HepG2 (cell line): Measurements from ENCODE around the gene GPX5. TPM values are rescaled to one million over a fixed set of nuclear protein-coding genes. Genes with fewer than 3 reads are reported as not detected.

Experiments used
- ATAC-seq: fragments of 200-7000 bp; cut with Tn5 transposase; 3 replicates; pipeline ENCODE4 v1.9.1; 2020; ENCODE audit warnings: mild to moderate bottlenecking, moderate library complexity
- BruUV-seq: library from RNA; stranded (reverse); fragments of 400-500 nt; replicated peaks from 2 replicates; lab custom pipeline; 2021; lab: Mats Ljungman, UMichigan
- CTCF ChIA-PET: fragments of 300-600 bp; formaldehyde crosslinking; extraction: SDS; loops from one replicate; lab custom pipeline; 2021; ENCODE audit warnings: low total read pairs, inconsistent platforms, low intra/inter-chr PET ratio; lab: Yijun Ruan, JAX
- POLR2A ChIA-PET: fragments of 350-600 bp; sonication (Branson Sonifier 250); formaldehyde crosslinking; loops from one replicate; lab custom pipeline; 2020; ENCODE audit warnings: antibody characterized with exemption, inconsistent platforms; lab: Yijun Ruan, JAX
- DNase-seq: peaks from one replicate; pipeline ENCODE4 v3.0.0-alpha.2; 2015; ENCODE audit warnings: low spot score
- FAIRE-seq: peaks from 3 replicates; lab custom pipeline; 2011; peaks lifted over from hg19 to GRCh38; lab: Jason Lieb, UNC
- H2AFZ ChIP-seq: one replicate; pipeline ENCODE4 v1.6.1; 2011; ENCODE audit warnings: low read length, inconsistent platforms
- H3K27ac ChIP-seq: fragments of 300-600 bp; 3 replicates; pipeline ENCODE4 v1.8.0; 2011; ENCODE audit warnings: mixed run types, mild to moderate bottlenecking, mixed read lengths, low read length, inconsistent platforms; ENCODE audit not compliant: insufficient read depth; ENCODE audit errors: extremely low read length
- H3K27me3 ChIP-seq, 2 experiments: fragments of 200-600 bp in 1 of 2; 2 replicates in 1 of 2; 3 replicates in 1 of 2; pipeline versions ENCODE4 v1.6.0 to v1.8.0; 2011; ENCODE audit warnings: low read length in 2 of 2, mild to moderate bottlenecking in 2 of 2, moderate library complexity in 2 of 2, inconsistent platforms in 1 of 2; ENCODE audit not compliant: insufficient read depth in 2 of 2, control insufficient read depth in 1 of 2
- H3K36me3 ChIP-seq, 2 experiments: fragments of 200-600 bp in 1 of 2; replicated peaks in 1 of 2; 2 replicates in 1 of 2; 3 replicates in 1 of 2; pipeline versions ENCODE4 v1.5.1 to v1.8.0; 2011; ENCODE audit warnings: low read length in 2 of 2, inconsistent platforms in 1 of 2; ENCODE audit not compliant: insufficient read depth in 2 of 2, control insufficient read depth in 1 of 2
- H3K4me1 ChIP-seq: 2 replicates; pipeline ENCODE4 v1.5.1; 2012; ENCODE audit warnings: low read length, inconsistent platforms; ENCODE audit not compliant: insufficient read depth
- H3K4me2 ChIP-seq: 2 replicates; pipeline ENCODE4 v1.6.0; 2011; ENCODE audit warnings: low read depth, low read length, inconsistent platforms
- H3K4me3 ChIP-seq, 3 experiments: fragments of 200-600 bp in 1 of 3; sonication (generic), shearing (Covaris generic) in 1 of 3; replicated peaks in 1 of 3; 2 replicates each; pipeline ENCODE4 v1.5.1; 2011 to 2016; ENCODE audit warnings: low read length in 3 of 3, inconsistent platforms in 2 of 3, low read depth in 2 of 3, mild to moderate bottlenecking in 2 of 3, control low read depth in 1 of 3, mixed read lengths in 1 of 3; ENCODE audit not compliant: insufficient read depth in 1 of 3
- H3K79me2 ChIP-seq: one replicate; pipeline ENCODE4 v1.6.1; 2011; ENCODE audit warnings: low read length, inconsistent platforms; ENCODE audit not compliant: insufficient read depth
- H3K9ac ChIP-seq: 2 replicates; pipeline ENCODE4 v1.6.0; 2011; ENCODE audit warnings: mild to moderate bottlenecking, low read depth, low read length, inconsistent platforms; ENCODE audit not compliant: insufficient read depth
- H3K9me3 ChIP-seq: 2 replicates; pipeline ENCODE4 v1.5.1; 2012; ENCODE audit warnings: mild to moderate bottlenecking, low read length
- H4K20me1 ChIP-seq: 2 replicates; pipeline ENCODE4 v1.6.0; 2011; ENCODE audit warnings: inconsistent platforms, mild to moderate bottlenecking, low read length, moderate library complexity; ENCODE audit not compliant: insufficient read depth
- BRF2 ChIP-seq: sonication (generic); formaldehyde crosslinking; IDR thresholded peaks from 2 replicates; pipeline ENCODE4 v1.8.1; 2022; ENCODE audit warnings: mild to moderate bottlenecking, missing genetic modification reagents
- FOXM1 ChIP-seq: sonication (generic); formaldehyde crosslinking; IDR thresholded peaks from 2 replicates; pipeline ENCODE4 v1.5.0; 2020; ENCODE audit warnings: missing genetic modification reagents
- KLF11 ChIP-seq: IDR thresholded peaks from 2 replicates; pipeline ENCODE4 v1.6.1; 2016; ENCODE audit warnings: missing compliant biosample characterization
- KLF13 ChIP-seq: sonication (generic); formaldehyde crosslinking; IDR thresholded peaks from 2 replicates; pipeline ENCODE4 v1.4.0; 2020; ENCODE audit warnings: mild to moderate bottlenecking, missing genetic modification reagents
- MAFG ChIP-seq: sonication (generic); formaldehyde crosslinking; IDR thresholded peaks from 2 replicates; pipeline ENCODE4 v1.5.1; 2020; ENCODE audit warnings: mild to moderate bottlenecking, missing genetic modification reagents
- NBN ChIP-seq: fragments of 450-650 bp; conservative IDR thresholded peaks from 2 replicates; pipeline ENCODE4 v1.6.1; 2017
- RBFOX2 ChIP-seq: fragments of 200-400 bp; formaldehyde crosslinking; IDR thresholded peaks from 2 replicates; pipeline ENCODE4 v1.6.1; 2017; ENCODE audit warnings: low read depth, mild to moderate bottlenecking, low read length
- ZFY ChIP-seq: sonication (generic); formaldehyde crosslinking; IDR thresholded peaks from 2 replicates; pipeline ENCODE4 v1.4.0; 2020; ENCODE audit warnings: missing genetic modification reagents
- ZNF138 ChIP-seq: sonication (generic); formaldehyde crosslinking; IDR thresholded peaks from 2 replicates; pipeline ENCODE4 v1.5.0; 2020; ENCODE audit warnings: mild to moderate bottlenecking, low read depth, missing genetic modification reagents
- ZNF337 ChIP-seq: sonication (generic); formaldehyde crosslinking; IDR thresholded peaks from 2 replicates; pipeline ENCODE4 v1.5.1; 2020; ENCODE audit warnings: missing genetic modification reagents, low read depth, mild to moderate bottlenecking, borderline replicate concordance
- WGBS: methylation state at CpG from one replicate; pipeline ENCODE4 v1.1.6; 2017; ENCODE audit warnings: low lambda C conversion rate; 5-methylcytosine and 5-hydroxymethylcytosine counted together
- in situ Hi-C: cut with HindIII; loops from 2 replicates; pipeline ENCODE4 v1.10.0; 2017; ENCODE audit warnings: low pct_unique_long_range_greater_than_20kb; ENCODE audit not compliant: extremely low pct_ligation_motif_present
- intact Hi-C: fragments of 100-400 bp; cut with micrococcal nuclease; formaldehyde crosslinking; loops from one replicate; pipeline ENCODE4 v1.10.0; 2022; ENCODE audit not compliant: unreplicated experiment
- polyA plus RNA-seq, 8 experiments: library from polyadenylated mRNA; depleted of rRNA in 3 of 8; stranded (reverse) in 7 of 8; unstranded in 1 of 8; fragments of >200 nt; fragmentation: Illumina TruSeq in 4 of 8; extraction: Trizol in 4 of 8; gene quantifications; 2 replicates each; pipeline versions ENCODE4 v1.2.1 to v1.2.3, GENCODE V29; 2011 to 2016; ENCODE audit warnings: low read depth in 4 of 8, missing spikeins in 1 of 8, mixed read lengths in 1 of 8; ENCODE audit not compliant: insufficient read depth in 1 of 8
- total RNA-seq, 5 experiments: library from RNA; depleted of rRNA; stranded (reverse); fragments of >200 nt; fragmentation: Illumina TruSeq; extraction: Trizol; gene quantifications; 2 replicates each; pipeline ENCODE4 v1.2.3, GENCODE V29; 2016; ENCODE audit warnings: low read depth in 1 of 5
- TF ChIP-seq, protein P1 (sequence below): sonication (generic); formaldehyde crosslinking; IDR thresholded peaks from 2 replicates; pipeline ENCODE4 v1.9.0; 2021; ENCODE audit warnings: missing genetic modification reagents, borderline replicate concordance
- TF ChIP-seq, protein P2 (sequence below): sonication (generic); formaldehyde crosslinking; IDR thresholded peaks from 2 replicates; pipeline ENCODE4 v1.8.0; 2022; ENCODE audit warnings: missing genetic modification reagents, mild to moderate bottlenecking, borderline replicate concordance

The GPX5 gene
- total and polyA plus RNA-seq, 2 of the 13 experiments (the other 11 are each of a cell fraction or from before 2014, with no cell fraction given), result not detected

DNA sequence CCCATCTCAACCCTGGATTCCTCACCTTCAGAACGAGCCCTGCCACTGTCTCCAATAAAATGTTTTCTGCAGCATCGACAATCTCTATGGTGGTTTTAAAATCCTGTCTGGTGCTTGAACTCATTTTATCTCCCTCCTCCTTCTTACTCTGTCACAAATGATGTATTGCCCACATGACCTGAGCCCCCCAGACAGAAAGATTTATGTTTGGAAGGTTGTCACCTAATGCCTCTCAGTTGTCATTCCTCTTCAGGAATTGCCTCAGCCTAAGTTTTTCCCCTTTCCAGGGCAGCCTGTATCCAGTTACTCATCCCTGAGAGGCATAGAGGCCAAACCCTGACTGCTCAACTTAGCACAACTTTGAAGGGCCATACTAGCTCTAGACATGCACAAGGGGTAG, 9.2 kb downstream of the GPX5 start (continued):
- TF ChIP-seq BRF2 (CRISPR knock-in tag), result no peak
- TF ChIP-seq, protein P1, sequence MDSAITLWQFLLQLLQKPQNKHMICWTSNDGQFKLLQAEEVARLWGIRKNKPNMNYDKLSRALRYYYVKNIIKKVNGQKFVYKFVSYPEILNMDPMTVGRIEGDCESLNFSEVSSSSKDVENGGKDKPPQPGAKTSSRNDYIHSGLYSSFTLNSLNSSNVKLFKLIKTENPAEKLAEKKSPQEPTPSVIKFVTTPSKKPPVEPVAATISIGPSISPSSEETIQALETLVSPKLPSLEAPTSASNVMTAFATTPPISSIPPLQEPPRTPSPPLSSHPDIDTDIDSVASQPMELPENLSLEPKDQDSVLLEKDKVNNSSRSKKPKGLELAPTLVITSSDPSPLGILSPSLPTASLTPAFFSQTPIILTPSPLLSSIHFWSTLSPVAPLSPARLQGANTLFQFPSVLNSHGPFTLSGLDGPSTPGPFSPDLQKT, result no peak
- TF ChIP-seq KLF13, result no peak
- TF ChIP-seq NBN, result no peak

GRCh38 chr6:28537065-28537464, 11.4 kb downstream of the GPX5 start:
- no TSS peak for BruUV-seq
- H3K4me3 ChIP-seq, result no peak overlapping the region
- in situ Hi-C loops (no loop called here), intact Hi-C loops (no loop called here)
- no peaks in the 10 kb centered on the region for H3K36me3 ChIP-seq
- H2AFZ ChIP-seq, result no peak overlapping the region
- WGBS, result 79% methylated on average over 18 of the region's 18 CpGs
- H3K9me3 ChIP-seq, result no peaks in the 10 kb centered on the region
- H3K9ac ChIP-seq, result no peak overlapping the region
- ChIA-PET CTCF (no interaction called here), POLR2A (no interaction called here)
- H4K20me1 ChIP-seq, result no peaks in the 10 kb centered on the region
- no peaks in the 10 kb centered on the region for H3K79me2 ChIP-seq
- no peak overlapping the region for H3K27ac ChIP-seq
- ATAC-seq (no peak), DNase-seq (no peak), FAIRE-seq (no peak)
- no peak overlapping the region for H3K4me2 ChIP-seq
- peaks cover 0 to 6% of the 10 kb centered on the region in 2 experiments; a peak in 1 of 5 replicates for H3K27me3 ChIP-seq
- H3K4me1 ChIP-seq, result 0 out of 2 replicates have a peak, but pooled peaks cover under 1% of the 10 kb centered on the region
- TF ChIP-seq ZFY (CRISPR knock-in tag) (no peak), MAFG (CRISPR knock-in tag) (no peak), KLF11 (CRISPR knock-in tag) (no peak), RBFOX2 (no peak), ZNF138 (CRISPR knock-in tag) (no peak), ZNF337 (CRISPR knock-in tag) (no peak), FOXM1 (CRISPR knock-in tag) (no peak)
- TF ChIP-seq, protein P2, sequence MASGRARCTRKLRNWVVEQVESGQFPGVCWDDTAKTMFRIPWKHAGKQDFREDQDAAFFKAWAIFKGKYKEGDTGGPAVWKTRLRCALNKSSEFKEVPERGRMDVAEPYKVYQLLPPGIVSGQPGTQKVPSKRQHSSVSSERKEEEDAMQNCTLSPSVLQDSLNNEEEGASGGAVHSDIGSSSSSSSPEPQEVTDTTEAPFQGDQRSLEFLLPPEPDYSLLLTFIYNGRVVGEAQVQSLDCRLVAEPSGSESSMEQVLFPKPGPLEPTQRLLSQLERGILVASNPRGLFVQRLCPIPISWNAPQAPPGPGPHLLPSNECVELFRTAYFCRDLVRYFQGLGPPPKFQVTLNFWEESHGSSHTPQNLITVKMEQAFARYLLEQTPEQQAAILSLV (CRISPR knock-in tag), result no peak
